Fibroblast of lung (primary cell): Measurements from ENCODE around the gene PUSL1. TPM values are rescaled to one million over a fixed set of nuclear protein-coding genes. Genes with fewer than 3 reads are reported as not detected.
A peak's percentile ranks its signal among the peaks of the same experiment; 100 is the strongest.

ENCODE experiments used
- DNase-seq, 2 donors: peaks; one replicate each; pipeline versions ENCODE4 v3.0.0 to v3.0.0-alpha.2; 2010; ENCODE audit warnings: low read depth in 2 of 2
- H2AFZ ChIP-seq: 2 replicates; pipeline ENCODE4 v1.5.1; 2012; ENCODE audit warnings: low read length, control low read depth, inconsistent platforms
- H3K27ac ChIP-seq: 2 replicates; pipeline ENCODE4 v1.5.1; 2011; ENCODE audit warnings: low read length, control low read depth; ENCODE audit not compliant: insufficient read depth
- H3K27me3 ChIP-seq: 2 replicates; pipeline ENCODE4 v1.5.1; 2011; ENCODE audit warnings: mild to moderate bottlenecking, low read length; ENCODE audit not compliant: control insufficient read depth, insufficient read depth
- H3K36me3 ChIP-seq: 2 replicates; pipeline ENCODE4 v1.5.1; 2011; ENCODE audit warnings: low read length; ENCODE audit not compliant: control insufficient read depth, insufficient read depth
- H3K4me1 ChIP-seq: 2 replicates; pipeline ENCODE4 v1.5.1; 2011; ENCODE audit warnings: low read length; ENCODE audit not compliant: control insufficient read depth, insufficient read depth; ENCODE audit errors: extremely low read depth
- H3K4me2 ChIP-seq: 2 replicates; pipeline ENCODE4 v1.5.1; 2011; ENCODE audit warnings: low read length, control low read depth; ENCODE audit not compliant: insufficient read depth; ENCODE audit errors: extremely low read depth
- H3K4me3 ChIP-seq, 4 experiments: fragments of 200-600 bp in 1 of 4; sonication (generic) in 1 of 4; replicated peaks in 1 of 4; 2 replicates each; pipeline ENCODE4 v1.5.1; 2011 to 2016; ENCODE audit warnings: low read length in 4 of 4, low read depth in 3 of 4, mild to moderate bottlenecking in 3 of 4, control low read depth in 2 of 4, inconsistent platforms in 1 of 4, mixed read lengths in 1 of 4; ENCODE audit not compliant: insufficient read depth in 1 of 4; ENCODE audit errors: control extremely low read depth in 1 of 4
- H3K79me2 ChIP-seq: 2 replicates; pipeline ENCODE4 v1.5.1; 2012; ENCODE audit warnings: mild to moderate bottlenecking, low read length, inconsistent platforms; ENCODE audit not compliant: control insufficient read depth, insufficient read depth
- H3K9ac ChIP-seq: 2 replicates; pipeline ENCODE4 v1.5.1; 2011; ENCODE audit warnings: mild to moderate bottlenecking, low read length, control low read depth; ENCODE audit not compliant: insufficient read depth
- H3K9me3 ChIP-seq: 2 replicates; pipeline ENCODE4 v1.5.1; 2012; ENCODE audit warnings: low read depth, low read length; ENCODE audit not compliant: control insufficient read depth, insufficient read depth
- H4K20me1 ChIP-seq: 2 replicates; pipeline ENCODE4 v1.5.1; 2011; ENCODE audit warnings: low read length; ENCODE audit not compliant: control insufficient read depth, insufficient read depth; ENCODE audit errors: extremely low read depth
- CTCF ChIP-seq, 2 donors: IDR thresholded peaks in 1 of 2; conservative IDR thresholded peaks in 1 of 2; 1 replicate in 1 of 2; 2 replicates in 1 of 2; pipeline ENCODE4 v1.5.1; 2011 to 2012; ENCODE audit warnings: low read length in 2 of 2, control low read depth in 1 of 2, inconsistent platforms in 1 of 2, low read depth in 1 of 2, mild to moderate bottlenecking in 1 of 2
- EZH2 ChIP-seq: IDR thresholded peaks from 2 replicates; pipeline ENCODE4 v1.5.1; 2012; ENCODE audit warnings: low read length, control low read depth, mild to moderate bottlenecking; ENCODE audit errors: missing control alignments
- polyA plus RNA-seq, 2 donors: library from polyadenylated mRNA; depleted of rRNA in 1 of 2; stranded (reverse) in 1 of 2; unstranded in 1 of 2; fragments of >200 nt; gene quantifications; 2 replicates each; pipeline ENCODE4 v1.2.1, GENCODE V29; 2011 to 2012; ENCODE audit warnings: missing spikeins in 1 of 2
- total RNA-seq: library from RNA; depleted of rRNA; stranded (reverse); fragments of >200 nt; gene quantifications from 2 replicates; pipeline ENCODE4 v1.2.1, GENCODE V29; 2014

The PUSL1 gene
- total and polyA plus RNA-seq, 2 donors (not counting 1 experiment from before 2014, with no cell fraction given): 7.1 to 12.7 TPM

- Histone ChIP-seq H3K79me2 (peaks cover 55% of the 10 kb centered on the region), H2AFZ (peak within 1 kb of the TSS; percentile 53), H3K9me3 (no peaks in the 10 kb centered on the region), H3K4me3 (peak within 1 kb of the TSS; percentile 68 to 86 (median 84)), H3K27me3 (no peaks in the 10 kb centered on the region), H3K4me2 (peak within 1 kb of the TSS; percentile 92), H3K4me1 (peaks cover 19% of the 10 kb centered on the region), H3K27ac (peak within 1 kb of the TSS; percentile 92), H4K20me1 (no peaks in the 10 kb centered on the region), H3K36me3 (peaks cover 11% of the 10 kb centered on the region), H3K9ac (peak within 1 kb of the TSS; percentile 96)
- DNase-seq: peak; percentile 78 to 89
- no peak for TF ChIP-seq CTCF (conservative IDR thresholded peaks at IDR 0.05 in 1 of 2, IDR thresholded peaks at IDR 0.05 in 1 of 2; ENCODE audit: low read depth in 1 of 2, low read length in 2 of 2)
- TF ChIP-seq EZH2: no peak
Measured at GRCh38 chr1:1324524-1325287, 16.3 kb downstream of the PUSL1 start, which contains the start of the genes CPTP and INTS11. CPTP (plus strand) TSS chr1:1324802; CDS start chr1:1326911, 2,109 bp downstream. INTS11 (minus strand) TSS chr1:1324660; CDS start chr1:1324608, 52 bp downstream.

GRCh38 chr1:1325288-1326074, 17.1 kb downstream of the PUSL1 start:
- Histone ChIP-seq H3K36me3 (peaks cover 10% of the 10 kb centered on the region), H3K4me3 (peak overlapping the region; percentile 68 to 86 (median 80)), H3K27ac (peak overlapping the region; percentile 70), H3K4me1 (peaks cover 19% of the 10 kb centered on the region), H3K27me3 (no peaks in the 10 kb centered on the region), H2AFZ (no peak overlapping the region), H3K4me2 (peak overlapping the region; percentile 92), H3K9ac (peak overlapping the region; percentile 78), H3K9me3 (no peaks in the 10 kb centered on the region), H4K20me1 (no peaks in the 10 kb centered on the region), H3K79me2 (peaks cover 47% of the 10 kb centered on the region)
- TF ChIP-seq CTCF (conservative IDR thresholded peaks at IDR 0.05 in 1 of 2, IDR thresholded peaks at IDR 0.05 in 1 of 2; ENCODE audit: low read depth in 1 of 2, low read length in 2 of 2) (no peak), EZH2 (no peak)
- DNase-seq: no peak

GRCh38 chr1:1326075-1326605, 17.7 kb downstream of the PUSL1 start:
- H4K20me1 ChIP-seq: no peaks in the 10 kb centered on the region
- peak overlapping the region; percentile 25 for H3K4me2 ChIP-seq
- peaks cover 41% of the 10 kb centered on the region for H3K79me2 ChIP-seq

More at GRCh38 chr1:1326075-1326605, 17.7 kb downstream of the PUSL1 start:
- TF ChIP-seq CTCF (conservative IDR thresholded peaks at IDR 0.05 in 1 of 2, IDR thresholded peaks at IDR 0.05 in 1 of 2; ENCODE audit: low read depth in 1 of 2, low read length in 2 of 2): no peak
- no peak for TF ChIP-seq EZH2
- H3K36me3 ChIP-seq: peaks cover 10% of the 10 kb centered on the region
- peaks cover 14% of the 10 kb centered on the region for H3K4me1 ChIP-seq
- no peak overlapping the region for H3K9ac ChIP-seq
- H3K9me3 ChIP-seq: no peaks in the 10 kb centered on the region
- H3K27ac ChIP-seq: no peak overlapping the region
- H2AFZ ChIP-seq: no peak overlapping the region
- H3K27me3 ChIP-seq: no peaks in the 10 kb centered on the region
- peak overlapping the region in 1 of 4 experiments; percentile 84 for H3K4me3 ChIP-seq
- no peak for DNase-seq
